ENCODE data around the gene KDF1. TPM values are rescaled to one million over a fixed set of nuclear protein-coding genes. Genes with fewer than 3 reads are reported as not detected.

Gene KDF1
- total and polyA plus RNA-seq, 2 of the 13 experiments (the other 11 are each of a cell fraction or from before 2014, with no cell fraction given), result 1.9 to 4.9 TPM

GRCh38 chr1:26921540-26922430, 38.5 kb downstream of the KDF1 start, which contains the start of gene NUDC (continued):
- TF ChIP-seq TCF7L2 (IDR thresholded peaks at IDR 0.05; ENCODE audit: low read depth, low read length) (no peak), YEATS4 (CRISPR knock-in tag; IDR thresholded peaks at IDR 0.05; ENCODE audit: borderline replicate concordance) (peak; percentile 83), ZBTB42 (CRISPR knock-in tag; IDR thresholded peaks at IDR 0.05) (peak; percentile 82), MAZ (IDR thresholded peaks at IDR 0.05; ENCODE audit: borderline replicate concordance, low read depth, low read length) (no peak), MAZ (CRISPR knock-in tag; IDR thresholded peaks at IDR 0.05; ENCODE audit: low read depth) (peak; percentile 81), ZBTB7A (CRISPR knock-in tag; IDR thresholded peaks at IDR 0.05) (no peak; the same call in 1 of the 2 replicates), MYC (CRISPR knock-in tag; IDR thresholded peaks at IDR 0.05; ENCODE audit: borderline replicate concordance) (peak; percentile 90), ESRRA (CRISPR knock-in tag; IDR thresholded peaks at IDR 0.05; ENCODE audit: low read depth) (peak; percentile 62; the same call in 1 of the 2 replicates), PITX1 (CRISPR knock-in tag; IDR thresholded peaks at IDR 0.05) (0 out of 2 replicates have a peak, but pooled peaks have one; percentile 35), ZNF138 (CRISPR knock-in tag; IDR thresholded peaks at IDR 0.05; ENCODE audit: low read depth) (peak; percentile 96), MEIS1 (CRISPR knock-in tag; IDR thresholded peaks at IDR 0.05; ENCODE audit: borderline replicate concordance) (peak; percentile 14; the same call in 1 of the 2 replicates), HIVEP1 (CRISPR knock-in tag; IDR thresholded peaks at IDR 0.05) (peak; percentile 61; the same call in 1 of the 2 replicates), JDP2 (CRISPR knock-in tag; IDR thresholded peaks at IDR 0.05; ENCODE audit: borderline replicate concordance) (no peak)
- TF ChIP-seq, protein P1, sequence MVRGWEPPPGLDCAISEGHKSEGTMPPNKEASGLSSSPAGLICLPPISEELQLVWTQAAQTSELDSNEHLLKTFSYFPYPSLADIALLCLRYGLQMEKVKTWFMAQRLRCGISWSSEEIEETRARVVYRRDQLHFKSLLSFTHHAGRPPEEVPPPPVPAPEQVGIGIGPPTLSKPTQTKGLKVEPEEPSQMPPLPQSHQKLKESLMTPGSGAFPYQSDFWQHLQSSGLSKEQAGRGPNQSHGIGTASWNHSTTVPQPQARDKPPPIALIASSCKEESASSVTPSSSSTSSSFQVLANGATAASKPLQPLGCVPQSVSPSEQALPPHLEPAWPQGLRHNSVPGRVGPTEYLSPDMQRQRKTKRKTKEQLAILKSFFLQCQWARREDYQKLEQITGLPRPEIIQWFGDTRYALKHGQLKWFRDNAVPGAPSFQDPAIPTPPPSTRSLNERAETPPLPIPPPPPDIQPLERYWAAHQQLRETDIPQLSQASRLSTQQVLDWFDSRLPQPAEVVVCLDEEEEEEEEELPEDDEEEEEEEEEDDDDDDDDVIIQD (CRISPR knock-in tag; IDR thresholded peaks at IDR 0.05; ENCODE audit: low read depth), result no peak
- TF ChIP-seq, protein P2, sequence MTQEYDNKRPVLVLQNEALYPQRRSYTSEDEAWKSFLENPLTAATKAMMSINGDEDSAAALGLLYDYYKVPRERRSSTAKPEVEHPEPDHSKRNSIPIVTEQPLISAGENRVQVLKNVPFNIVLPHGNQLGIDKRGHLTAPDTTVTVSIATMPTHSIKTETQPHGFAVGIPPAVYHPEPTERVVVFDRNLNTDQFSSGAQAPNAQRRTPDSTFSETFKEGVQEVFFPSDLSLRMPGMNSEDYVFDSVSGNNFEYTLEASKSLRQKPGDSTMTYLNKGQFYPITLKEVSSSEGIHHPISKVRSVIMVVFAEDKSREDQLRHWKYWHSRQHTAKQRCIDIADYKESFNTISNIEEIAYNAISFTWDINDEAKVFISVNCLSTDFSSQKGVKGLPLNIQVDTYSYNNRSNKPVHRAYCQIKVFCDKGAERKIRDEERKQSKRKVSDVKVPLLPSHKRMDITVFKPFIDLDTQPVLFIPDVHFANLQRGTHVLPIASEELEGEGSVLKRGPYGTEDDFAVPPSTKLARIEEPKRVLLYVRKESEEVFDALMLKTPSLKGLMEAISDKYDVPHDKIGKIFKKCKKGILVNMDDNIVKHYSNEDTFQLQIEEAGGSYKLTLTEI (CRISPR knock-in tag; conservative IDR thresholded peaks at IDR 0.05), result no peak
- TF ChIP-seq, protein P3, sequence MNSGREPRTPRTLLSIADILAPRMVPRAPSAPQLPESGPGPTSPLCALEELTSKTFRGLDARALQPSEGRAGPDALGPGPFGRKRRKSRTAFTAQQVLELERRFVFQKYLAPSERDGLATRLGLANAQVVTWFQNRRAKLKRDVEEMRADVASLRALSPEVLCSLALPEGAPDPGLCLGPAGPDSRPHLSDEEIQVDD (CRISPR knock-in tag; IDR thresholded peaks at IDR 0.05; ENCODE audit: borderline replicate concordance), result no peak; the same call in 1 of the 2 replicates
- TF ChIP-seq, protein P4, sequence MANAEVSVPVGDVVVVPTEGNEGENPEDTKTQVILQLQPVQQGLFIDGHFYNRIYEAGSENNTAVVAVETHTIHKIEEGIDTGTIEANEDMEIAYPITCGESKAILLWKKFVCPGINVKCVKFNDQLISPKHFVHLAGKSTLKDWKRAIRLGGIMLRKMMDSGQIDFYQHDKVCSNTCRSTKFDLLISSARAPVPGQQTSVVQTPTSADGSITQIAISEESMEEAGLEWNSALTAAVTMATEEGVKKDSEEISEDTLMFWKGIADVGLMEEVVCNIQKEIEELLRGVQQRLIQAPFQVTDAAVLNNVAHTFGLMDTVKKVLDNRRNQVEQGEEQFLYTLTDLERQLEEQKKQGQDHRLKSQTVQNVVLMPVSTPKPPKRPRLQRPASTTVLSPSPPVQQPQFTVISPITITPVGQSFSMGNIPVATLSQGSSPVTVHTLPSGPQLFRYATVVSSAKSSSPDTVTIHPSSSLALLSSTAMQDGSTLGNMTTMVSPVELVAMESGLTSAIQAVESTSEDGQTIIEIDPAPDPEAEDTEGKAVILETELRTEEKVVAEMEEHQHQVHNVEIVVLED (CRISPR knock-in tag; IDR thresholded peaks at IDR 0.05; ENCODE audit: borderline replicate concordance), result peak; percentile 93
- TF ChIP-seq, protein P5, sequence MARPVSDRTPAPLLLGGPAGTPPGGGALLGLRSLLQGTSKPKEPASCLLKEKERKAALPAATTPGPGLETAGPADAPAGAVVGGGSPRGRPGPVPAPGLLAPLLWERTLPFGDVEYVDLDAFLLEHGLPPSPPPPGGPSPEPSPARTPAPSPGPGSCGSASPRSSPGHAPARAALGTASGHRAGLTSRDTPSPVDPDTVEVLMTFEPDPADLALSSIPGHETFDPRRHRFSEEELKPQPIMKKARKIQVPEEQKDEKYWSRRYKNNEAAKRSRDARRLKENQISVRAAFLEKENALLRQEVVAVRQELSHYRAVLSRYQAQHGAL (CRISPR knock-in tag; IDR thresholded peaks at IDR 0.05; ENCODE audit: not compliant biosample characterization), result no peak
